Fibroblast of lung (primary cell): ENCODE data around the gene ZNF423.

Experiments
- CTCF ChIP-seq, 2 donors: IDR thresholded peaks in 1 of 2; conservative IDR thresholded peaks in 1 of 2; 1 replicate in 1 of 2; 2 replicates in 1 of 2; pipeline ENCODE4 v1.5.1; 2011 to 2012; ENCODE audit warnings: low read length in 2 of 2, control low read depth in 1 of 2, inconsistent platforms in 1 of 2, low read depth in 1 of 2, mild to moderate bottlenecking in 1 of 2
- EZH2 ChIP-seq: IDR thresholded peaks from 2 replicates; pipeline ENCODE4 v1.5.1; 2012; ENCODE audit warnings: low read length, control low read depth, mild to moderate bottlenecking; ENCODE audit errors: missing control alignments

- TF ChIP-seq CTCF (conservative IDR thresholded peaks at IDR 0.05 in 1 of 2, IDR thresholded peaks at IDR 0.05 in 1 of 2; ENCODE audit: low read depth in 1 of 2, low read length in 2 of 2) = no peak
- no peak for TF ChIP-seq EZH2
Observed at GRCh38 chr16:49679095-49679494, 176.8 kb downstream of the ZNF423 start.
